ENCODE measurements around the gene FAS.

Gene FAS

DNA sequence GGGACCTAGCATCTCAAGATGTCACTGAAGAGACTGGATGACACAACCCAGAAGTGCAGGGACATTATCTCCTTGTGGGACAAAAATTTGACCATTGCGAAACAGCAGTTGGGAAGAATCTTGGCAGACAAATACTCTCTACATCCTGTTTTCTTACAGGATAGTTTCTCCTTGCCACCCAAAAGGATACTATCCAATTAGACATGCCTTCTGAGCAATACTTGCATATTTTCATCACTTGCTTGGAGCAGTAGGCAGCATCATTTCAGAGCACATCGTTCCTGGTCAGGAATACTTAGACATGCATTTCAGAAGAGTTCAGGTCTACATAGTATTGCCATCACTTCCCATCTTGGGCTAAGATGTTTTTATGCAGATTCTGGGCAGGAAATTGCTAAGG, 56.8 kb downstream of the FAS start:
- DNase-seq, result no peak

- no peak for DNase-seq
Observed at GRCh38 chr10:89051593-89051992, 61.0 kb downstream of the FAS start.

- no peak for DNase-seq
Observed at GRCh38 chr10:89053555-89053954, 63.0 kb downstream of the FAS start.

- no peak for DNase-seq
Observed at GRCh38 chr10:89055159-89055558, 64.6 kb downstream of the FAS start.

DNA sequence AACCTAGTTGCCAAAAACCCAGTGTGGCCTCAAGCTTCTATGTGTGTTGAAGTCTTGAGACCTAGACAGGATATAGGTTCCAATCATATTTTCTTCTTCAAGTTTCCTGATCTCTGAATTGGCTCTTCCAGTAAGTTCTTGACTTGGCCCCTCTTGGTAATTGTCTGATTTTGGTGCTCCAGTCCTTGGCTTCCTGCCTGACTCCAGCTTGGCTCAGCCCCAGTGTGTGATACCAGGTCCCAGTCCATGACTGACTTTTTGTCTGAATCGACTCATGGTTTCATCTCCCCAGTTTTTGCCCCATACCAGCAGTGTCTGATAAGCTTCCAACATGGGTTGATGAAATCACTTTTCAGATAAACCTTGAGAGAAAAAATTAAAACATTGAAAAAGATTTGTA, 72.3 kb downstream of the FAS start:
- DNase-seq, result peak; percentile 1

DNA sequence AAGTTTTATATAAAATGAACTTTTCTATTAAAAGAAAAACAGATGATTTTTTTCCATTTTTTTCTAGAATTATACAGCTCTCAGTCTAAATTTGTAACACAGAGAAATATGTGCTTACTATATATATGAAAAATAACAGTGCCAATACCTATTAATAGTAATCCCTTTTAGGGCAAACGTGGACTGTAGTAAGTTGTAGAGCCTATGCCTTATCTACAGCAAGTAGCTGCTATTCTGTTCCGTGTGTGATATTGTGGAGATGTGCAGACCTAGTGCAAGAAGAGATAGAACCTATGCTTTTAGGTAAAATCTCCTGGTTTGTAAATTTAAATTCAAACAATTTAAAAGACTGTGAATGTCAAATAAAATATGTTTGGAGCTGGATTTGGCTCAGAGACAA, 72.9 kb downstream of the FAS start:
- DNase-seq, result no peak

GRCh38 chr10:89064748-89065147, 74.2 kb downstream of the FAS start:
- no peak for DNase-seq

All from NCI-H1105 treated with DMSO at 0.1 percent for 48 hours (cell line).